CD4-positive, alpha-beta memory T cell (primary cell): ENCODE results near the gene DHX35. TPM values are rescaled to one million over a fixed set of nuclear protein-coding genes. Genes with fewer than 3 reads are reported as not detected.

ENCODE experiments used
- CTCF ChIA-PET: fragments of 350-600 bp; sonication (Branson Sonifier 250); formaldehyde crosslinking; loops from one replicate; lab custom pipeline; 2021; ENCODE audit warnings: inconsistent platforms; ENCODE audit not compliant: partially characterized antibody; lab: Charles Lee
- POLR2A ChIA-PET: fragments of 350-600 bp; sonication (Branson Sonifier 250); formaldehyde crosslinking; loops from one replicate; lab custom pipeline; 2021; ENCODE audit not compliant: partially characterized antibody; lab: Charles Lee
- DNase-seq, 5 donors: peaks; one replicate each; pipeline versions ENCODE4 v3.0.0 to v3.0.0-alpha.2; 2020 to 2022; ENCODE audit warnings: mixed read lengths in 1 of 5
- H3K27ac ChIP-seq: one replicate; pipeline ENCODE4 v1.7.0; 2013; ENCODE audit warnings: low read depth, low read length
- H3K27me3 ChIP-seq: 2 replicates; pipeline ENCODE4 v1.7.0; 2013; ENCODE audit warnings: mild to moderate bottlenecking, low read length, moderate library complexity; ENCODE audit not compliant: insufficient read depth
- H3K36me3 ChIP-seq: 2 replicates; pipeline ENCODE4 v1.7.0; 2013; ENCODE audit warnings: mild to moderate bottlenecking, low read length, moderate library complexity; ENCODE audit not compliant: insufficient read depth
- H3K4me1 ChIP-seq: 2 replicates; pipeline ENCODE4 v1.7.0; 2013; ENCODE audit warnings: mild to moderate bottlenecking, low read length, moderate library complexity; ENCODE audit not compliant: insufficient read depth
- H3K4me3 ChIP-seq, 2 donors: one replicate each; pipeline ENCODE4 v1.7.0; 2013; ENCODE audit warnings: low read length in 2 of 2, mild to moderate bottlenecking in 1 of 2
- H3K9me3 ChIP-seq, 2 donors: one replicate each; pipeline ENCODE4 v1.7.0; 2013; ENCODE audit warnings: low read length in 2 of 2, control low read depth in 1 of 2; ENCODE audit not compliant: control insufficient read depth in 1 of 2
- H3K27ac Mint-ChIP-seq, 7 donors: one replicate each; pipeline ENCODE4 v1.8.0; 2020 to 2021; ENCODE audit warnings: mixed read lengths in 7 of 7, mild to moderate bottlenecking in 6 of 7, inconsistent platforms in 3 of 7, moderate library complexity in 3 of 7
- H3K27me3 Mint-ChIP-seq, 2 donors: one replicate each; pipeline ENCODE4 v1.8.0; 2020 to 2021; ENCODE audit warnings: mixed read lengths in 2 of 2
- H3K36me3 Mint-ChIP-seq, 2 donors: one replicate each; pipeline ENCODE4 v1.8.0; 2020 to 2021; ENCODE audit warnings: mixed read lengths in 2 of 2, inconsistent platforms in 1 of 2, mild to moderate bottlenecking in 1 of 2
- H3K4me1 Mint-ChIP-seq, 4 donors: one replicate each; pipeline ENCODE4 v1.8.0; 2020 to 2021; ENCODE audit warnings: mixed read lengths in 4 of 4, mild to moderate bottlenecking in 1 of 4
- H3K4me3 Mint-ChIP-seq, 8 donors: one replicate each; pipeline ENCODE4 v1.8.0; 2020 to 2021; ENCODE audit warnings: mixed read lengths in 8 of 8, mild to moderate bottlenecking in 7 of 8, moderate library complexity in 6 of 8, inconsistent platforms in 3 of 8
- H3K9me3 Mint-ChIP-seq, 8 donors: one replicate each; pipeline ENCODE4 v1.8.0; 2020 to 2021; ENCODE audit warnings: mixed read lengths in 8 of 8, mild to moderate bottlenecking in 5 of 8, inconsistent platforms in 3 of 8, moderate library complexity in 1 of 8
- intact Hi-C: fragments of 100-400 bp; cut with micrococcal nuclease; formaldehyde crosslinking; loops from one replicate; pipeline ENCODE4 v1.15.1; 2023
- polyA plus RNA-seq, 2 donors: library from polyadenylated mRNA; unstranded; fragments of 300-500 nt; fragmentation: Illumina TruSeq; gene quantifications; one replicate each; pipeline ENCODE4 v1.2.3, GENCODE V29; 2021
- total RNA-seq, 2 experiments: library from RNA; stranded (reverse); gene quantifications; one replicate each; pipeline ENCODE4 v1.2.3, GENCODE V29; 2021

The DHX35 gene
- total and polyA plus RNA-seq, 4 experiments from 2014 or later = 2.7 to 11.8 (median 10.0) TPM

DNA sequence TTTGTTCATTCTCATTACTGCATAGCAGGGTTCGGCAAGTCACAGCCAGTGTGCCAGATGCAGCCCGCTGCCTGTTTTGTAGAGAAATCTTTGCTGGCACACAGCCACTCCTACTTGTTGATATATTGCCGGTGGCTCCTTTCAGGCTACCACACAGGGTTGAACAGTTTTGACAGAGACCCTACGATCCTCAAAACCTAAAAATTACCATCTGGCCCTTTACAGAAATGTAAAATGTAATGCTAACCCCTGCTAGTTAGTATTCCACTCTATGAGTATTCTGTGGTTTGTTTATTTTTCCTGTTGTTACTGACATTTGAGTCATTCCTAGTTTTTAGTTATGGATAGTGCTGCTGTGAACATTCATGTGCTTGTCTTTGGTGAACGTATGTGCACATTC lies 11.5 kb downstream of the DHX35 start:
- intact Hi-C loops = no loop called here
- peaks cover 0 to 9% (median 4%) of the 10 kb centered on the region in 4 donors for H3K4me1 Mint-ChIP-seq
- peaks cover 23% of the 10 kb centered on the region for H3K36me3 ChIP-seq
- no peak for DNase-seq
- H3K27me3 Mint-ChIP-seq = no peaks in the 10 kb centered on the region
- H3K36me3 Mint-ChIP-seq = peaks cover 43 to 50% of the 10 kb centered on the region in 2 donors
- H3K4me1 ChIP-seq = no peaks in the 10 kb centered on the region
- no peak overlapping the region for H3K4me3 Mint-ChIP-seq
- H3K9me3 Mint-ChIP-seq = no peaks in the 10 kb centered on the region
- no peaks in the 10 kb centered on the region for H3K9me3 ChIP-seq
- H3K27me3 ChIP-seq = no peaks in the 10 kb centered on the region
- no peak overlapping the region for H3K27ac ChIP-seq
- no peak overlapping the region for H3K27ac Mint-ChIP-seq
- POLR2A ChIA-PET = no interaction called here
- CTCF ChIA-PET = no interaction called here
- no peak overlapping the region for H3K4me3 ChIP-seq

DNA sequence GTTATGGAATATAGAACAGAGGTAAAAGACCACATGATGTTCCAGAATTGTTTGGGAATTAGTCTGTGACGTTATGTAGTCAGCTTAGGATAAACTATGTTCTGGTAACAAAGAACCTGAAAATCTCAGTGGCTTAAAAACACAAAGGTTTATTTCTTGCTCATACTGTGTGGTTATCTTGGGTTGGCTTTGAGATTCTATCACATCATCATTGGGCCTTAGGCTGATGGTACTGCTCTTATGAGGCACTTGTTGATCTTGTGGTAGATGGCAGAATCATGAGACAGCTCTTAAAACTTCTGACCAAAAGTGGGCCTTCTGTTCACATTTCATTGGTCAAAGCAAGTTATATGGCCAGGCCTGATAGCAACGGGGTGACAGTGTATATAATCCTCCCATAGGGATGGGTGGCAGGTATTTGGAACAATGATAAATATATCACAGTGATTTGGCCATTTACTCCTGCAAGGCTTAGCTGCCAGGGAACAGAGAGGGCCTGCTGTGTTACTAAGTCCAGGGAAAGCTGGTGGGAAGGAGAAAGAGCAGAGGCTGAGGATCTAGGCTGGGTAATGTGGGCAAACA lies 13.5 kb downstream of the DHX35 start:
- Mint-ChIP-seq H3K27me3 (no peaks in the 10 kb centered on the region), H3K9me3 (peaks cover 0 to 3% (median 0%) of the 10 kb centered on the region in 8 donors), H3K36me3 (peaks cover 32 to 33% of the 10 kb centered on the region in 2 donors), H3K4me1 (peaks cover 0 to 10% (median 5%) of the 10 kb centered on the region in 4 donors), H3K27ac (no peak overlapping the region), H3K4me3 (no peak overlapping the region)
- no peak for DNase-seq
- H3K4me3 ChIP-seq = no peak overlapping the region
- H3K36me3 ChIP-seq = peaks cover 12% of the 10 kb centered on the region
- POLR2A ChIA-PET = interaction anchor here (0.7 kb wide), 1 partner anchor 13 kb away, joined by 3 read pairs; the partner anchor contains the start of gene DHX35
- no peaks in the 10 kb centered on the region for H3K4me1 ChIP-seq
- no peak overlapping the region for H3K27ac ChIP-seq
- CTCF ChIA-PET = no interaction called here
- intact Hi-C loops = no loop called here
- no peaks in the 10 kb centered on the region for H3K27me3 ChIP-seq
- no peaks in the 10 kb centered on the region for H3K9me3 ChIP-seq

DNA sequence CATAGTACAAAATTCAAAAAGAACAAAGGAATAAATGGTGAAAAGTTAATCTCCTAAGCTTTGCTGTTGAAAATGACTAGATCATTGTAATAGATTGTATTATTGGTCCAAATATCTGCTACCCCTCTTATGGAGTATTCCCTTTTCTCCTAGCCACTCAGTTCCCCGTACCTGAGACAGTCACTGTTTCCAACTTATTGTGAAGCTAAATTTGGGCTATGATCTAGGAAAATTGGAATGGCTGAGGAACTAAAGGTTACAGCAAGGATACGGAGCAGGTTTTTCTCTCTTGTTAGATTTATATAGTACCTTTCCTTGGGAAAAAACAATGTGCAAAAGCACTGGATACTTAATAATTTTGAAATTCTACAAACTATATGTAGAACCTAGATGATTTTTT lies 17.3 kb downstream of the DHX35 start:
- H3K27ac Mint-ChIP-seq = no peak overlapping the region
- H3K36me3 Mint-ChIP-seq = peaks cover 20 to 26% of the 10 kb centered on the region in 2 donors
- no peak overlapping the region for H3K4me3 Mint-ChIP-seq
- H3K9me3 ChIP-seq = no peaks in the 10 kb centered on the region
- ChIA-PET POLR2A (no interaction called here), CTCF (interaction anchor here (0.9 to 1.4 kb wide), 2 partner anchors 17 to 71 kb away, joined by 4 to 5 read pairs; partner anchors contain the start of gene DHX35)
- no peaks in the 10 kb centered on the region for H3K27me3 Mint-ChIP-seq
- peaks cover 0 to 3% (median 0%) of the 10 kb centered on the region in 8 donors for H3K9me3 Mint-ChIP-seq
- H3K4me3 ChIP-seq = no peak overlapping the region
- no peak overlapping the region for H3K27ac ChIP-seq
- no peaks in the 10 kb centered on the region for H3K4me1 ChIP-seq
- peaks cover 0 to 8% (median 3%) of the 10 kb centered on the region in 4 donors for H3K4me1 Mint-ChIP-seq
- no peaks in the 10 kb centered on the region for H3K27me3 ChIP-seq
- H3K36me3 ChIP-seq = peaks cover 4% of the 10 kb centered on the region
- intact Hi-C loops = no loop called here
- DNase-seq = no peak

DNA sequence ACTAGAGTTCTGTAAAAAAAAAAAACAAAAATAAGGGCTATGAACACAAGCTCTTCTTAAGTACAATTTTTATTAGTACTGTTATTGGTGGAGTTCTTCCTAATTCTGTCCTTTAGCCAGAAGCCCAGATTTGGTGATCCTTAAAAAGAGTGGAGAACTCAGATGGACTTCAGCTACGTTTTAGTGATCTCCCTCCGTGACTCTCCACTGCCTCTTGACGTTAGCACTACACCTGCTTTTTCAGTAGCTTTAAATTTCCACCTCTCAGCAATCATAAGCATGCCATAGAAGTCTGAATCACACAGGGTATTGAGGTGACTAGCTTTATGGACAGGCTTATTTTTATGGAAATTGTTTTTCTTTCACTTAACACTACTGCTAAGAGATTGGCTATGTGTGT lies 17.7 kb downstream of the DHX35 start:
- ChIA-PET POLR2A (no interaction called here), CTCF (interaction anchor here (0.9 kb wide), 1 partner anchor 71 kb away, joined by 4 read pairs; no protein-coding TSS in a partner anchor)
- no peaks in the 10 kb centered on the region for H3K27me3 Mint-ChIP-seq
- intact Hi-C loops = no loop called here
- no peak for DNase-seq
- peaks cover 0 to 3% (median 0%) of the 10 kb centered on the region in 8 donors for H3K9me3 Mint-ChIP-seq
- H3K36me3 ChIP-seq = peaks cover 4% of the 10 kb centered on the region
- no peak overlapping the region for H3K27ac ChIP-seq
- H3K27me3 ChIP-seq = no peaks in the 10 kb centered on the region
- peaks cover 0 to 7% (median 2%) of the 10 kb centered on the region in 4 donors for H3K4me1 Mint-ChIP-seq
- H3K36me3 Mint-ChIP-seq = peaks cover 16 to 22% of the 10 kb centered on the region in 2 donors
- peak overlapping the region in 1 of 7 donors; percentile 10 for H3K27ac Mint-ChIP-seq
- H3K4me3 Mint-ChIP-seq = no peak overlapping the region
- no peaks in the 10 kb centered on the region for H3K4me1 ChIP-seq
- no peaks in the 10 kb centered on the region for H3K9me3 ChIP-seq
- no peak overlapping the region for H3K4me3 ChIP-seq

DNA sequence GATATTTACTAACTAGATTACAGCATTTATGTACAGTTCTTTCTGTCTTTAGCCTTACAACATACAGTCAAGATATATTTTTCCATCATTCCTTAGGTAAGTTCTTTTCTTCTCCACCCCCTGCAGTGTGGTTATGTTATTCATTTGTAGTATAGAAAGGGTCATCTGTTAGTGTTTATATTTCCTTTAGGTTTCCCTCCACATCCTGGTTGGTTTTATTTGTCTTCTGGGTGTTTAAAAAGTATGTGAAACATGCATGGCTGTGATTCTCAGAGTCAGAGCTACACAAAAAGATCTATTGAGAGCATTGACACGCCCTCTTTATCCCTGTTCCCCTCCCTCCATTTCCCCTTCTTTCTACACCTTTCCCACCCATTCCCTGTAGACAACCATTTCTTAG lies 20.1 kb downstream of the DHX35 start:
- H3K9me3 ChIP-seq = no peaks in the 10 kb centered on the region
- CTCF ChIA-PET = no interaction called here
- no peak for DNase-seq
- POLR2A ChIA-PET = no interaction called here
- H3K4me1 Mint-ChIP-seq = peaks cover 0 to 8% (median 4%) of the 10 kb centered on the region in 4 donors
- H3K36me3 ChIP-seq = no peaks in the 10 kb centered on the region
- no peak overlapping the region for H3K4me3 Mint-ChIP-seq
- no peaks in the 10 kb centered on the region for H3K27me3 Mint-ChIP-seq
- no peak overlapping the region for H3K4me3 ChIP-seq
- H3K27me3 ChIP-seq = no peaks in the 10 kb centered on the region
- peaks cover 18 to 29% of the 10 kb centered on the region in 2 donors for H3K36me3 Mint-ChIP-seq
- intact Hi-C loops = no loop called here
- H3K27ac Mint-ChIP-seq = peak overlapping the region in 1 of 7 donors; percentile 11
- H3K27ac ChIP-seq = no peak overlapping the region
- H3K9me3 Mint-ChIP-seq = peaks cover 0 to 3% (median 0%) of the 10 kb centered on the region in 8 donors
- H3K4me1 ChIP-seq = no peaks in the 10 kb centered on the region

DNA sequence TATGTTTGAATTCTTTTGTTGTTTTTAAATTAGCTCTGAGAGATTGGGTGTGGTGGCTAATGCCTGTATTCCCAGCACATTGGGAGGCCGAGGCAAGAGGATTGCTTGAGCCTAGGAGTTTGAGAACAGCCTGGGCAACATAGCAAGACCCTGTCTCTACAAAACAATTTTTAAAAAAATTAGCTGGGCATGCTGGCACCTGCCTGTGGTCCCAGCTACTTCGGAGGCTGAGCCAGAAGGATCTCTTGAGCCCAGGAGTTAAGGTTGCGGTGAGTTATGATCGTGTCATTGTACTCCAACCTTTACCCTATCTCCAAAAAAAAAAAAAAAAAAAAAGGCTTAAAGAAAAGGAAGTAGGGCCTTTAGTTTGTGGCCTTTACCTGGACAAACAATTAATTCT lies 22.9 kb downstream of the DHX35 start:
- no peaks in the 10 kb centered on the region for H3K4me1 ChIP-seq
- Mint-ChIP-seq H3K27me3 (no peaks in the 10 kb centered on the region), H3K9me3 (no peaks in the 10 kb centered on the region), H3K27ac (peak overlapping the region in 1 of 7 donors; percentile 11), H3K36me3 (peaks cover 40 to 49% of the 10 kb centered on the region in 2 donors), H3K4me1 (peaks cover 0 to 13% (median 7%) of the 10 kb centered on the region in 4 donors), H3K4me3 (no peak overlapping the region)
- no peaks in the 10 kb centered on the region for H3K27me3 ChIP-seq
- H3K27ac ChIP-seq = no peak overlapping the region
- no peaks in the 10 kb centered on the region for H3K36me3 ChIP-seq
- intact Hi-C loops = no loop called here
- no peak overlapping the region for H3K4me3 ChIP-seq
- POLR2A ChIA-PET = interaction anchor here (1.0 kb wide), 1 partner anchor 23 kb away, joined by 3 read pairs; the partner anchor contains the start of gene DHX35
- no peaks in the 10 kb centered on the region for H3K9me3 ChIP-seq
- DNase-seq = no peak
- CTCF ChIA-PET = interaction anchor here (4.6 kb wide), 1 partner anchor 64 kb away, joined by 17 read pairs; no protein-coding TSS in a partner anchor

DNA sequence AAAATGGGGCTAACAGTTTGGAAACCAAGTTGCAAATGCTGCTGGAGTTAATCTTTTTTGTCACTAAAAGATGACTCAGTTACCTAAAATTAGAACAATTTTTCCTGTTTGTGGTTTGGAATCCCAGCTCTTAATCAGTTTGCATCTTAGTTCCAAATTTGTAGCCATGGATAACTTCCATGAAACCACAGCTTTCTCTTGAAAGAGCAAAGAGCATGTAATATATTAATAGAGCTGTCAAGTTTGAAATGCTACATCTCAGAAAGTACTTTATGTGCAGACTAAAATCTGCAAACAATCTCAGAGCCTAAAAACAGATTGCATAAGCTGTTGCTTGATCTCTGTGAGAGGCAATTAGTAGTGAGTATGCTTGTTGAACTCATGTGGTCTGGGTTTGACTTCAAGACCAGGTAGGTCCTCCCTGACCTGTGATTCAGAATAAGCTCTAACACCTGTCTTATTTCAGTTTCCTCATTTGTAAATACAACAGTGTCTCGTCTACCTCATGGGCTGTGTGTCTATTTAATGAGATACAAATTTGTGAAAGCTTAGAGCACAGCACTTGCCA lies 23.5 kb downstream of the DHX35 start:
- ChIA-PET POLR2A (interaction anchor here (1.0 kb wide), 1 partner anchor 23 kb away, joined by 3 read pairs; the partner anchor contains the start of gene DHX35), CTCF (interaction anchor here (4.6 kb wide), 1 partner anchor 64 kb away, joined by 17 read pairs; no protein-coding TSS in a partner anchor)
- Mint-ChIP-seq H3K36me3 (peaks cover 42 to 48% of the 10 kb centered on the region in 2 donors), H3K4me1 (peaks cover 0 to 13% (median 7%) of the 10 kb centered on the region in 4 donors), H3K27ac (peak overlapping the region in 1 of 7 donors; percentile 22), H3K9me3 (no peaks in the 10 kb centered on the region), H3K27me3 (no peaks in the 10 kb centered on the region), H3K4me3 (no peak overlapping the region)
- intact Hi-C loops = no loop called here
- Histone ChIP-seq H3K27ac (no peak overlapping the region), H3K4me3 (no peak overlapping the region), H3K9me3 (no peaks in the 10 kb centered on the region), H3K27me3 (no peaks in the 10 kb centered on the region), H3K4me1 (no peaks in the 10 kb centered on the region), H3K36me3 (no peaks in the 10 kb centered on the region)
- no peak for DNase-seq
